Ishikawa (cell line): Measurements from ENCODE around the gene DCAF7.

Experiments used
- EGR1 ChIP-seq: IDR thresholded peaks from 2 replicates; pipeline ENCODE4 v1.6.1; 2012
- EP300 ChIP-seq: IDR thresholded peaks from 2 replicates; pipeline ENCODE4 v1.6.1; 2012; ENCODE audit warnings: borderline replicate concordance
- FOXM1 ChIP-seq: IDR thresholded peaks from 2 replicates; pipeline ENCODE4 v1.6.1; 2012; ENCODE audit warnings: low read depth, borderline replicate concordance
- RAD21 ChIP-seq: IDR thresholded peaks from 2 replicates; pipeline ENCODE4 v1.6.1; 2012; ENCODE audit warnings: low read depth
- TEAD4 ChIP-seq: IDR thresholded peaks from 2 replicates; pipeline ENCODE4 v1.6.1; 2012
- YY1 ChIP-seq: IDR thresholded peaks from 2 replicates; pipeline ENCODE4 v1.6.1; 2012; ENCODE audit warnings: low read depth
- TF ChIP-seq, protein P1 (sequence below): IDR thresholded peaks from 2 replicates; pipeline ENCODE4 v1.6.1; 2012; ENCODE audit warnings: low read depth, mild to moderate bottlenecking
- TF ChIP-seq, protein P2 (sequence below): IDR thresholded peaks from 2 replicates; pipeline ENCODE4 v1.6.1; 2012

DNA sequence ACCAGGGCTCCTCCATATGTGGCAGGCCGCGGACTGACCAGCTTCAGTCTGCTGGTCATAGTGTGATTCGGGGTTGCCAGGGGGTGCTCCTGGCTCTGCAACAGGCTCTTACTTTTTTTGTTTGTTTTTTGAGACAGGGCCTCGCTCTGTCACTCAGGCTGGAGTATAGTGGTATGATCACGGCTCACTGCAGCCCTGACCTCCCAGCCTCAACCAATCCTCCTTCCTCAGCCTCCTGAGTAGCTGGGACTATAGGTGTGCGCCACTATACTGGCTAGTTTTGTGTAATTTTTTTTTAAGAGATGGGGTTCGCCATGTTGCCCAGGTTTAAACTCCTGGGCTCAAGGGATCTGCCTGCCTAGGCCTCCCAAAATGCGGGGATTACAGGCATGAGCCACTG is 38.9 kb upstream of the DCAF7 start:
- TF ChIP-seq YY1, result no peak
- no peak for TF ChIP-seq EGR1
- TF ChIP-seq, protein P1, sequence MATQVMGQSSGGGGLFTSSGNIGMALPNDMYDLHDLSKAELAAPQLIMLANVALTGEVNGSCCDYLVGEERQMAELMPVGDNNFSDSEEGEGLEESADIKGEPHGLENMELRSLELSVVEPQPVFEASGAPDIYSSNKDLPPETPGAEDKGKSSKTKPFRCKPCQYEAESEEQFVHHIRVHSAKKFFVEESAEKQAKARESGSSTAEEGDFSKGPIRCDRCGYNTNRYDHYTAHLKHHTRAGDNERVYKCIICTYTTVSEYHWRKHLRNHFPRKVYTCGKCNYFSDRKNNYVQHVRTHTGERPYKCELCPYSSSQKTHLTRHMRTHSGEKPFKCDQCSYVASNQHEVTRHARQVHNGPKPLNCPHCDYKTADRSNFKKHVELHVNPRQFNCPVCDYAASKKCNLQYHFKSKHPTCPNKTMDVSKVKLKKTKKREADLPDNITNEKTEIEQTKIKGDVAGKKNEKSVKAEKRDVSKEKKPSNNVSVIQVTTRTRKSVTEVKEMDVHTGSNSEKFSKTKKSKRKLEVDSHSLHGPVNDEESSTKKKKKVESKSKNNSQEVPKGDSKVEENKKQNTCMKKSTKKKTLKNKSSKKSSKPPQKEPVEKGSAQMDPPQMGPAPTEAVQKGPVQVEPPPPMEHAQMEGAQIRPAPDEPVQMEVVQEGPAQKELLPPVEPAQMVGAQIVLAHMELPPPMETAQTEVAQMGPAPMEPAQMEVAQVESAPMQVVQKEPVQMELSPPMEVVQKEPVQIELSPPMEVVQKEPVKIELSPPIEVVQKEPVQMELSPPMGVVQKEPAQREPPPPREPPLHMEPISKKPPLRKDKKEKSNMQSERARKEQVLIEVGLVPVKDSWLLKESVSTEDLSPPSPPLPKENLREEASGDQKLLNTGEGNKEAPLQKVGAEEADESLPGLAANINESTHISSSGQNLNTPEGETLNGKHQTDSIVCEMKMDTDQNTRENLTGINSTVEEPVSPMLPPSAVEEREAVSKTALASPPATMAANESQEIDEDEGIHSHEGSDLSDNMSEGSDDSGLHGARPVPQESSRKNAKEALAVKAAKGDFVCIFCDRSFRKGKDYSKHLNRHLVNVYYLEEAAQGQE, result no peak
- no peak for TF ChIP-seq TEAD4
- no peak for TF ChIP-seq RAD21
- TF ChIP-seq FOXM1, result no peak
- TF ChIP-seq, protein P2, sequence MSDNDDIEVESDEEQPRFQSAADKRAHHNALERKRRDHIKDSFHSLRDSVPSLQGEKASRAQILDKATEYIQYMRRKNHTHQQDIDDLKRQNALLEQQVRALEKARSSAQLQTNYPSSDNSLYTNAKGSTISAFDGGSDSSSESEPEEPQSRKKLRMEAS, result no peak
- no peak for TF ChIP-seq EP300
